PC-3 (cell line): ENCODE data around the gene IRGQ. TPM values are rescaled to one million over a fixed set of nuclear protein-coding genes. Genes with fewer than 3 reads are reported as not detected.

Source experiments
- ATAC-seq: fragments of 200-7000 bp; cut with Tn5 transposase; 2 replicates; pipeline ENCODE4 v1.9.1; 2020; ENCODE audit warnings: mild to moderate bottlenecking, moderate library complexity
- BruUV-seq: library from RNA; stranded (reverse); fragments of 400-500 nt; replicated peaks from 2 replicates; lab custom pipeline; 2021; lab: Mats Ljungman, UMichigan
- CTCF ChIA-PET: fragments of 300-600 bp; sonication (Branson Sonifier 250); formaldehyde crosslinking; loops from one replicate; lab custom pipeline; 2022; ENCODE audit warnings: antibody characterized with exemption; lab: Charles Lee
- POLR2A ChIA-PET: fragments of 300-600 bp; sonication (Branson Sonifier 250); formaldehyde crosslinking; loops from one replicate; lab custom pipeline; 2022; ENCODE audit warnings: antibody characterized with exemption; ENCODE audit not compliant: unreplicated experiment; lab: Charles Lee
- DNase-seq: peaks from one replicate; pipeline ENCODE4 v3.0.0-alpha.2; 2015
- H2AFZ ChIP-seq: fragments of 300-600 bp; sonication (generic); 2 replicates; pipeline ENCODE4 v1.6.0; 2016; ENCODE audit warnings: antibody characterized with exemption, low read length
- H3F3A ChIP-seq: fragments of 300-600 bp; sonication (generic); one replicate; pipeline ENCODE4 v1.6.0; 2017; ENCODE audit warnings: antibody characterized with exemption, low read length, control low read depth, mild to moderate bottlenecking; ENCODE audit not compliant: unreplicated experiment
- H3K27ac ChIP-seq: fragments of 300-600 bp; sonication (generic); 2 replicates; pipeline ENCODE4 v1.5.1; 2016; ENCODE audit warnings: mild to moderate bottlenecking, low read length
- H3K27me3 ChIP-seq: fragments of 300-600 bp; sonication (generic); 2 replicates; pipeline ENCODE4 v1.6.1; 2016; ENCODE audit warnings: low read length, mixed read lengths
- H3K36me3 ChIP-seq: fragments of 300-600 bp; sonication (generic); 2 replicates; pipeline ENCODE4 v1.6.1; 2016; ENCODE audit warnings: low read depth, mixed run types, low read length, mixed read lengths
- H3K4me1 ChIP-seq: fragments of 300-600 bp; sonication (generic); 2 replicates; pipeline ENCODE4 v1.5.1; 2016; ENCODE audit warnings: low read length; ENCODE audit not compliant: insufficient read depth
- H3K4me2 ChIP-seq: fragments of 300-600 bp; sonication (generic); 2 replicates; pipeline ENCODE4 v1.6.0; 2016; ENCODE audit warnings: low read length
- H3K4me3 ChIP-seq: fragments of 300-600 bp; sonication (generic); 2 replicates; pipeline ENCODE4 v1.5.1; 2016; ENCODE audit warnings: mild to moderate bottlenecking, low read length, mixed read lengths
- H3K79me2 ChIP-seq: fragments of 300-600 bp; sonication (generic); 2 replicates; pipeline ENCODE4 v1.6.1; 2017; ENCODE audit warnings: low read length, mixed read lengths
- H3K9ac ChIP-seq: fragments of 300-600 bp; sonication (generic); 2 replicates; pipeline ENCODE4 v1.6.0; 2016; ENCODE audit warnings: mild to moderate bottlenecking, low read length
- H3K9me2 ChIP-seq: fragments of 300-600 bp; sonication (generic); replicated peaks from 2 replicates; pipeline ENCODE4 v1.6.1; 2016; ENCODE audit warnings: mixed run types, low read length, mixed read lengths
- H3K9me3 ChIP-seq: fragments of 300-600 bp; sonication (generic); 2 replicates; pipeline ENCODE4 v1.6.1; 2016; ENCODE audit warnings: low read length, mixed read lengths
- H4K20me1 ChIP-seq: fragments of 300-600 bp; sonication (generic); 2 replicates; pipeline ENCODE4 v1.6.1; 2016; ENCODE audit warnings: low read length, mixed read lengths
- CTCF ChIP-seq: fragments of 300-600 bp; sonication (generic); conservative IDR thresholded peaks from 2 replicates; pipeline ENCODE4 v1.5.1; 2017; ENCODE audit warnings: antibody characterized with exemption, low read depth, mild to moderate bottlenecking, low read length
- EZH2 ChIP-seq: fragments of 300-600 bp; sonication (generic); IDR thresholded peaks from one replicate; pipeline ENCODE4 v1.6.1; 2017; ENCODE audit warnings: antibody characterized with exemption, mild to moderate bottlenecking, low read length; ENCODE audit not compliant: unreplicated experiment
- EZH2phosphoT487 ChIP-seq: fragments of 300-600 bp; sonication (generic); IDR thresholded peaks from 2 replicates; pipeline ENCODE4 v1.6.1; 2018; ENCODE audit warnings: mild to moderate bottlenecking, antibody characterized with exemption, low read length, borderline replicate concordance
- intact Hi-C: fragments of 100-400 bp; cut with micrococcal nuclease; formaldehyde crosslinking; loops from 2 replicates; pipeline ENCODE4 v1.9.0; 2023
- total RNA-seq: library from RNA; depleted of rRNA; stranded (reverse); fragments of >200 nt; gene quantifications from 2 replicates; pipeline ENCODE4 v1.2.3, GENCODE V29; 2014

Gene IRGQ
- total RNA-seq, 1 experiment from 2014 or later = 12.5 TPM

DNA sequence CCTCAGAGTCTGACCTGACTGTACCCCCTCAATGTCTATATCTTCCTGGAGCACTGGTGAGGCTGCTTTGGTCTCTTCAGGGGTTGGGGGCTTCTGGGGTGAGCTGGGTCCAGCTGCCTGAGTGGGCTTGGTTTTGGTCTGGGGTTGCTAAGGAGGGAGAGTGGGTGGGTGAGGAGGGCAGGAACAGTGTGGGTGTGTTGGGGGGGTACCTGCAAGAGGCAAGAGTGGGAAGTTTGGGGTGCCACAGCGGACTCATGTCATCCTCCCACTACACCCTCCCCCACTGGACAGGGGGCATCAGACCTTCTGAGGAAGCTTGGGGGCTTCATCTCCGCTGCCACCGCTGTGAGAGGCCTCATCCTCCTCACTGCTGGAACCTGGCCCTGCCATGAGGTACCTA is 49.4 kb downstream of the IRGQ start:
- Histone ChIP-seq H3K4me1 (no peaks in the 10 kb centered on the region), H3K27ac (no peak overlapping the region), H3K9me3 (no peaks in the 10 kb centered on the region), H3F3A (no peaks in the 10 kb centered on the region), H3K36me3 (no peaks in the 10 kb centered on the region; the same call in 1 of the 2 replicates), H3K4me2 (no peak overlapping the region), H3K79me2 (no peaks in the 10 kb centered on the region), H3K4me3 (no peak overlapping the region), H3K9me2 (no peaks in the 10 kb centered on the region), H2AFZ (no peak overlapping the region), H3K27me3 (no peaks in the 10 kb centered on the region), H3K9ac (no peak overlapping the region), H4K20me1 (no peaks in the 10 kb centered on the region)
- DNase-seq = no peak
- no TSS peak for BruUV-seq
- ChIA-PET CTCF (no interaction called here), POLR2A (no interaction called here)
- intact Hi-C loops = no loop called here
- ATAC-seq = no peak
- TF ChIP-seq EZH2 (no peak), CTCF (no peak), EZH2phosphoT487 (no peak)

GRCh38 chr19:43545981-43546380 is 50.0 kb downstream of the IRGQ start:
- H3K9me3 ChIP-seq = no peaks in the 10 kb centered on the region
- H4K20me1 ChIP-seq = no peaks in the 10 kb centered on the region
- intact Hi-C loops = no loop called here
- H3K4me1 ChIP-seq = no peaks in the 10 kb centered on the region
- ATAC-seq = no peak
- no peak for DNase-seq
- no peaks in the 10 kb centered on the region for H3K79me2 ChIP-seq
- H3F3A ChIP-seq = no peaks in the 10 kb centered on the region
- no peak overlapping the region for H2AFZ ChIP-seq
- H3K9me2 ChIP-seq = no peaks in the 10 kb centered on the region
- H3K36me3 ChIP-seq = no peaks in the 10 kb centered on the region; the same call in 1 of the 2 replicates
- no peaks in the 10 kb centered on the region for H3K27me3 ChIP-seq
- H3K4me2 ChIP-seq = no peak overlapping the region
- H3K27ac ChIP-seq = no peak overlapping the region
- ChIA-PET CTCF (no interaction called here), POLR2A (no interaction called here)
- BruUV-seq = no TSS peak
- no peak overlapping the region for H3K9ac ChIP-seq
- no peak for TF ChIP-seq EZH2phosphoT487
- TF ChIP-seq CTCF = no peak
- TF ChIP-seq EZH2 = no peak
- no peak overlapping the region for H3K4me3 ChIP-seq

GRCh38 chr19:43545276-43545675 is 50.7 kb downstream of the IRGQ start:
- ChIA-PET POLR2A (no interaction called here), CTCF (no interaction called here)
- H3K27ac ChIP-seq = no peak overlapping the region
- DNase-seq (no peak), ATAC-seq (no peak)
- H3K4me1 ChIP-seq = no peaks in the 10 kb centered on the region
- intact Hi-C loops = no loop called here
- no peak overlapping the region for H3K9ac ChIP-seq
- H3K79me2 ChIP-seq = no peaks in the 10 kb centered on the region
- no peak overlapping the region for H2AFZ ChIP-seq
- no peaks in the 10 kb centered on the region for H3K27me3 ChIP-seq
- TF ChIP-seq EZH2phosphoT487 (no peak), EZH2 (no peak), CTCF (no peak)
- no TSS peak for BruUV-seq
- H3K4me3 ChIP-seq = no peak overlapping the region
- H3K9me2 ChIP-seq = no peaks in the 10 kb centered on the region
- H3K4me2 ChIP-seq = no peak overlapping the region
- no peaks in the 10 kb centered on the region for H3F3A ChIP-seq
- H3K36me3 ChIP-seq = peaks cover 1% of the 10 kb centered on the region; the same call in 1 of the 2 replicates
- H3K9me3 ChIP-seq = no peaks in the 10 kb centered on the region
- no peaks in the 10 kb centered on the region for H4K20me1 ChIP-seq
